Pancreas (tissue), 10 donors: ENCODE data around the gene MMP14. TPM values are rescaled to one million over a fixed set of nuclear protein-coding genes. Genes with fewer than 3 reads are reported as not detected.

Source experiments
- ATAC-seq, 4 donors: fragments of 200-7000 bp; cut with Tn5 transposase; one replicate each; pipeline versions ENCODE4 v1.8.0 to v1.9.1; 2020; ENCODE audit warnings: mild to moderate bottlenecking in 4 of 4, moderate library complexity in 4 of 4
- DNase-seq, 6 donors: peaks; one replicate each; pipeline ENCODE4 v3.0.0-alpha.2; 2020
- FAIRE-seq: peaks from 2 replicates; lab custom pipeline; 2012; peaks lifted over from hg19 to GRCh38; lab: Jason Lieb, UNC
- H3K27ac ChIP-seq, 4 donors: fragments of 200-600 bp; sonication (generic); 1 replicate in 3 of 4; 2 replicates in 1 of 4; pipeline versions ENCODE4 v1.5.0 to v1.8.0; 2020
- H3K27me3 ChIP-seq, 4 donors: fragments of 200-600 bp; one replicate each; pipeline ENCODE4 v1.8.0; 2021
- H3K36me3 ChIP-seq, 3 donors: fragments of 200-600 bp; sonication (generic) in 1 of 3; one replicate each; pipeline versions ENCODE4 v1.5.0 to v1.8.0; 2020 to 2021
- H3K4me1 ChIP-seq, 3 donors: fragments of 200-600 bp; one replicate each; pipeline ENCODE4 v1.8.0; 2021
- H3K4me3 ChIP-seq, 4 donors: fragments of 200-600 bp; sonication (generic) in 2 of 4; one replicate each; pipeline versions ENCODE4 v1.5.0 to v1.8.0; 2020 to 2021
- H3K9me3 ChIP-seq, 4 donors: fragments of 200-600 bp; one replicate each; pipeline ENCODE4 v1.8.0; 2021
- WGBS, 2 donors: extraction: QIAGEN DNeasy Blood & Tissue Kit; methylation state at CpG; one replicate each; pipeline ENCODE4 v1.1.7; 2013; 5-methylcytosine and 5-hydroxymethylcytosine counted together
- intact Hi-C, 3 donors: fragments of 100-400 bp; cut with DNase I; formaldehyde crosslinking; loops; one replicate each; pipeline versions ENCODE4 v1.11.1 to v1.14.2; 2022
- polyA plus RNA-seq, 2 donors: library from polyadenylated mRNA; stranded (reverse); fragments of 200-250 nt; gene quantifications; one replicate each; pipeline ENCODE4 v1.2.3, GENCODE V29; 2013
- total RNA-seq, 6 donors: library from RNA; stranded (reverse); fragmentation: NEBNext Ultra II Directional in 4 of 6; extraction: Animal tissue kit (Norgen Biotek cat#: 25700) in 4 of 6; gene quantifications; one replicate each; pipeline versions ENCODE4 v1.2.1 to v1.2.4, GENCODE V29; 2021 to 2023
- TF ChIP-seq, protein P1 (sequence below), 4 donors: fragments of 200-600 bp; sonication (generic) in 3 of 4; IDR thresholded peaks; one replicate each; pipeline versions ENCODE4 v1.5.0 to v1.8.0; 2021; ENCODE audit warnings: antibody characterized with exemption in 4 of 4
- donor health status: healthy with polysubstance abuse.
- donor health status: DM: no; HTN: no; CAD: no; lungs with moderate emphysema.
- donor health status: DM: no; HTN: no; CAD: no.
- donor health status: control.
- donor health status: control.
- donor health status: Bipolar disorder and iron deficiency.
- donor health status: DM: yes; HTN: yes; CAD: no.
- donor health status: DM: no; HTN: no; CAD: no.
- donor health status: DM: no; HTN: no; CAD: no.
- donor health status: DM: yes; HTN: yes; CAD: no.

Gene MMP14
- total and polyA plus RNA-seq, 8 donors, result 18.7 to 146 (median 34.0) TPM

DNA sequence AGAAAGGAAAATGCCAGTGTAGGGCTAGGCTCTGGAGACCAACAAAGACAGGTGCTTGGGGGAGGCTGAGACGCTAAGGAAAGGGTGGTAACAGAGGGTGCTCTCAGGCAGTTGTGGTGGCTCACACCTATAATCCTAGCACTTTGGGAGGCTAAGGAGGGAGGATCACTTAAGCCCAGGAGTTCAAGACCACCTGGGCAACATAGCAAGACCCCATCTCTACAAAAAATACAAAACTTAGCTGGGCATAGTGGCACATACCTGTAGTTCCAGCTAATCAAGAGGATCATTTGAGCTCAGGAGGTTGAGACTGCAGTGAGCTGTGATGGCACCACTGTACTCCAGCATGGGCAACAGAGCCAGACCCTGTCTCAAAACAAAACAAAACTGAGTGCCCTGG is 59.0 kb downstream of the MMP14 start:
- WGBS, 2 donors, result 88 to 100% methylated on average over 1 of the region's 1 CpG
- intact Hi-C loops, result no loop called here
- Histone ChIP-seq H3K27ac (no peak overlapping the region), H3K4me1 (no peaks in the 10 kb centered on the region), H3K4me3 (no peak overlapping the region), H3K36me3 (no peaks in the 10 kb centered on the region), H3K9me3 (no peaks in the 10 kb centered on the region), H3K27me3 (no peaks in the 10 kb centered on the region)
- TF ChIP-seq, protein P1, sequence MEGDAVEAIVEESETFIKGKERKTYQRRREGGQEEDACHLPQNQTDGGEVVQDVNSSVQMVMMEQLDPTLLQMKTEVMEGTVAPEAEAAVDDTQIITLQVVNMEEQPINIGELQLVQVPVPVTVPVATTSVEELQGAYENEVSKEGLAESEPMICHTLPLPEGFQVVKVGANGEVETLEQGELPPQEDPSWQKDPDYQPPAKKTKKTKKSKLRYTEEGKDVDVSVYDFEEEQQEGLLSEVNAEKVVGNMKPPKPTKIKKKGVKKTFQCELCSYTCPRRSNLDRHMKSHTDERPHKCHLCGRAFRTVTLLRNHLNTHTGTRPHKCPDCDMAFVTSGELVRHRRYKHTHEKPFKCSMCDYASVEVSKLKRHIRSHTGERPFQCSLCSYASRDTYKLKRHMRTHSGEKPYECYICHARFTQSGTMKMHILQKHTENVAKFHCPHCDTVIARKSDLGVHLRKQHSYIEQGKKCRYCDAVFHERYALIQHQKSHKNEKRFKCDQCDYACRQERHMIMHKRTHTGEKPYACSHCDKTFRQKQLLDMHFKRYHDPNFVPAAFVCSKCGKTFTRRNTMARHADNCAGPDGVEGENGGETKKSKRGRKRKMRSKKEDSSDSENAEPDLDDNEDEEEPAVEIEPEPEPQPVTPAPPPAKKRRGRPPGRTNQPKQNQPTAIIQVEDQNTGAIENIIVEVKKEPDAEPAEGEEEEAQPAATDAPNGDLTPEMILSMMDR (IDR thresholded peaks at IDR 0.05), result no peak
- ATAC-seq (no peak), FAIRE-seq (no peak), DNase-seq (no peak)

DNA sequence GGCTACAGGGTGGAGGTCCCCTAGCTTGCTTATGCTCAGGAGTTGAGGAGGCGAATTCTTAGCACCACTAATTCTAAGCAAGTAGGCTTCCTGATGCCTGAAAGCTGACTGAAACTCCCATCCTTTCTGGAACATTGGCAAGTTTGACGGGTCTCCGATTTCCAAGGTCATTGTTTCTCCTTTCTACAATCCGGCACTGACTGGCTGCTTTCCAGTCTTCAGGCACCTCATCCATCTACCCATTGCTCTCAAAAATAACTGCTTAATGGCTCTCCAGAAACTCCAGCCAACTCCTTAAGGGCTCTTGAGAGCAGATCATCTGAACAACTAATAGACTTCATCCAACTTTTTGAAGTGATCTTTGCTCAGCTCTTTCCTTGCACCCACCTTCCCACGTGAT is 60.0 kb downstream of the MMP14 start:
- no peak for FAIRE-seq
- Histone ChIP-seq H3K4me3 (no peak overlapping the region), H3K27ac (no peak overlapping the region), H3K9me3 (no peaks in the 10 kb centered on the region), H3K36me3 (peaks cover 0 to 9% (median 7%) of the 10 kb centered on the region in 3 donors), H3K4me1 (no peaks in the 10 kb centered on the region), H3K27me3 (no peaks in the 10 kb centered on the region)
- 37 to 38% methylated on average over 5 of the region's 5 CpGs for WGBS, 2 donors
- intact Hi-C loops, result no loop called here
- TF ChIP-seq, protein P1 (IDR thresholded peaks at IDR 0.05), result no peak
- DNase-seq, result no peak
- no peak for ATAC-seq

DNA sequence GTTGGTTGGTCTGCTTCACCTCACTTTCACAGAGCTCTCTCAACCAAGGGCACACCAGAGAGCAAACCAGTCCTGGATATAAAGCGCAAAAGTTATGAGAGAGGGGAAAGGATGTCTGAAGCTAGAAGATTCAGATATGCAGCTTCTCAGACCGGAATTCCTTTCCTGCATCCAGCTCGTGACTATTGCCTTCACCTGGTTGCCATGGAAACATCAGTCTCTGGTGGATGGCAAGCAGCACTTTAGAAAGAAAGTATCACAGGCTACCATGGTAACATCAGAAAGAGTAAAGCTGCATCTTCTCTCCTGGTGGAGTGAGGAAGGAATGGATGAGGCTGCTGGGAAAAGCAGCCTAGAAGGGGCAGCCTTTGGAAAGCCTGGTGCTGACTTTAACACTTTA is 60.4 kb downstream of the MMP14 start:
- DNase-seq (no peak), FAIRE-seq (no peak), ATAC-seq (no peak)
- TF ChIP-seq, protein P1 (IDR thresholded peaks at IDR 0.05), result no peak
- 51 to 73% methylated on average over 3 of the region's 3 CpGs for WGBS, 2 donors
- Histone ChIP-seq H3K36me3 (peaks cover 0 to 13% (median 11%) of the 10 kb centered on the region in 3 donors), H3K4me3 (no peak overlapping the region), H3K4me1 (no peaks in the 10 kb centered on the region), H3K27me3 (no peaks in the 10 kb centered on the region), H3K9me3 (no peaks in the 10 kb centered on the region), H3K27ac (no peak overlapping the region)
- intact Hi-C loops, result no loop called here

DNA sequence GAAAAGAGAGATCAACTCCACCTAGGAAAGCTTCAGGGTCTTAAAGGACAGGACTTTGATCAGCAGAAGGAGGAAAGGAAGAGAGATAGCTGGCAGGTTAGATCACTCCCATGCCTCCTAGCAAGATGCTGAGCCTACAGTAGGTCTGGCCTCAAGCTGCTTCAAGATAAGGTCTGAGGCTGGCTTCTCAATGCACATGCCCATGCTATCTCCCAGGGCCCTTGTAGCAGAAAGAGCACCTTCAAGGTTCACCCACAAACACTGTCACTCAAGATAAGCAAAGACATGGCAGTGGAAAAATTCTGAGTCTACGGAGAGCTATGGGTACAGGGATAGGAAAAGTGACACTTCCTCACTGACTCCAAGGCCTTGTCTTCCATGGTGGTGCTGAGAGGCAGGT is 61.0 kb downstream of the MMP14 start:
- FAIRE-seq (no peak), ATAC-seq (no peak), DNase-seq (no peak)
- no peaks in the 10 kb centered on the region for H3K4me1 ChIP-seq
- H3K27me3 ChIP-seq, result no peaks in the 10 kb centered on the region
- TF ChIP-seq, protein P1 (IDR thresholded peaks at IDR 0.05), result no peak
- H3K36me3 ChIP-seq, result peaks cover 0 to 19% (median 14%) of the 10 kb centered on the region in 3 donors
- WGBS, 2 donors, result 56 to 61% methylated on average over 1 of the region's 1 CpG
- H3K4me3 ChIP-seq, result no peak overlapping the region
- no peak overlapping the region for H3K27ac ChIP-seq
- H3K9me3 ChIP-seq, result no peaks in the 10 kb centered on the region
- intact Hi-C loops, result no loop called here

Other genes starting within 250 kb of the MMP14 start
- 100 to 1,000 TPM in 1 of 6 donors, 10 to 100 TPM in 5; 63.3 to 119 (median 85.2) TPM for gene DAD1, start 247.4 kb upstream of the MMP14 start, total RNA-seq
- 100 to 1,000 TPM in 1 of 2 donors, 10 to 100 TPM in 1; 58.2 to 178 TPM for gene DAD1, start 247.4 kb upstream of the MMP14 start, polyA plus RNA-seq
- gene ABHD4, start 238.3 kb upstream of the MMP14 start, total RNA-seq, result 10 to 100 TPM in 3 of 6 donors, 1 to 10 TPM in 3; 7.6 to 25.9 (median 11.8) TPM
- 10 to 100 TPM in 1 of 2 donors, 1 to 10 TPM in 1; 8.2 to 14.7 TPM for gene ABHD4, start 238.3 kb upstream of the MMP14 start, polyA plus RNA-seq
- under 1 TPM in 1 of 6 donors, not detected in 5; 0.03 TPM for gene OR6J1, start 192.2 kb upstream of the MMP14 start, total RNA-seq
- under 1 TPM in 1 of 2 donors, not detected in 1; 0.05 TPM for gene OR6J1, start 192.2 kb upstream of the MMP14 start, polyA plus RNA-seq
- 10 to 100 TPM; 48.1 to 76.2 (median 53.2) TPM for gene OXA1L, start 69.9 kb upstream of the MMP14 start, total RNA-seq
- 10 to 100 TPM; 56.7 to 91.2 TPM for gene OXA1L, start 69.9 kb upstream of the MMP14 start, polyA plus RNA-seq
- 10 to 100 TPM in 1 of 6 donors, 1 to 10 TPM in 5; 2.9 to 13.1 (median 5.7) TPM for gene SLC7A7, start 21.1 kb upstream of the MMP14 start, total RNA-seq
- 1 to 10 TPM; 4.9 to 9.9 TPM for gene SLC7A7, start 21.1 kb upstream of the MMP14 start, polyA plus RNA-seq
- gene MRPL52, start 6.7 kb upstream of the MMP14 start, total RNA-seq, result 10 to 100 TPM; 29.1 to 47.6 (median 43.0) TPM
- 10 to 100 TPM; 57.1 to 85.0 TPM for gene MRPL52, start 6.7 kb upstream of the MMP14 start, polyA plus RNA-seq
- gene LRP10, start 35.2 kb downstream of the MMP14 start, total RNA-seq, result 10 to 100 TPM; 49.5 to 86.2 (median 52.5) TPM
- 10 to 100 TPM; 14.7 to 22.7 TPM for gene LRP10, start 35.2 kb downstream of the MMP14 start, polyA plus RNA-seq
- gene REM2, start 46.6 kb downstream of the MMP14 start, total RNA-seq, result under 1 TPM in 5 of 6 donors, not detected in 1; 0.16 to 0.41 (median 0.28) TPM
- gene REM2, start 46.6 kb downstream of the MMP14 start, polyA plus RNA-seq, result 1 to 10 TPM in 1 of 2 donors, under 1 TPM in 1; 0.72 to 2.5 TPM
- gene RBM23, start 82.6 kb downstream of the MMP14 start, total RNA-seq, result 10 to 100 TPM; 20.9 to 39.4 (median 30.6) TPM
- gene RBM23, start 82.6 kb downstream of the MMP14 start, polyA plus RNA-seq, result 10 to 100 TPM; 30.4 to 58.6 TPM
- 10 to 100 TPM; 16.3 to 31.8 (median 29.2) TPM for gene PRMT5, start 92.8 kb downstream of the MMP14 start, total RNA-seq
- gene PRMT5, start 92.8 kb downstream of the MMP14 start, polyA plus RNA-seq, result 10 to 100 TPM; 15.6 to 27.5 TPM
- gene HAUS4, start 120.5 kb downstream of the MMP14 start, total RNA-seq, result 10 to 100 TPM; 18.4 to 31.8 (median 23.4) TPM
- 10 to 100 TPM; 13.6 to 17.0 TPM for gene HAUS4, start 120.5 kb downstream of the MMP14 start, polyA plus RNA-seq
- gene AJUBA, start 146.0 kb downstream of the MMP14 start, total RNA-seq, result 10 to 100 TPM in 2 of 6 donors, 1 to 10 TPM in 4; 5.4 to 17.8 (median 9.1) TPM
- 1 to 10 TPM; 6.3 to 9.5 TPM for gene AJUBA, start 146.0 kb downstream of the MMP14 start, polyA plus RNA-seq
- gene C14orf93, start 173.6 kb downstream of the MMP14 start, total RNA-seq, result 1 to 10 TPM; 4.3 to 7.5 (median 5.4) TPM
- gene C14orf93, start 173.6 kb downstream of the MMP14 start, polyA plus RNA-seq, result 10 to 100 TPM in 1 of 2 donors, 1 to 10 TPM in 1; 8.3 to 11.3 TPM
- 10 to 100 TPM; 29.6 to 50.4 (median 45.9) TPM for gene PSMB5, start 198.3 kb downstream of the MMP14 start, total RNA-seq
- 10 to 100 TPM; 31.8 to 62.9 TPM for gene PSMB5, start 198.3 kb downstream of the MMP14 start, polyA plus RNA-seq
- gene PSMB11, start 205.6 kb downstream of the MMP14 start, total RNA-seq, result not detected
- under 1 TPM in 1 of 2 donors, not detected in 1; 0.05 TPM for gene PSMB11, start 205.6 kb downstream of the MMP14 start, polyA plus RNA-seq
- 1 to 10 TPM in 5 of 6 donors, under 1 TPM in 1; 0.91 to 3.4 (median 1.3) TPM for gene CDH24, start 220.9 kb downstream of the MMP14 start, total RNA-seq
- 10 to 100 TPM in 1 of 2 donors, 1 to 10 TPM in 1; 9.6 to 11.8 TPM for gene CDH24, start 220.9 kb downstream of the MMP14 start, polyA plus RNA-seq